SK-N-SH treated with all-trans-retinoic acid at 6 μM for 48 hours (cell line): ENCODE results near the gene ACTL6B.

Experiments
- ATAC-seq: fragments of 200-7000 bp; cut with Tn5 transposase; 3 replicates; pipeline ENCODE4 v1.9.1; 2020; ENCODE audit warnings: mild to moderate bottlenecking, moderate library complexity
- ARNTL ChIP-seq: fragments of 450-650 bp; formaldehyde crosslinking; IDR thresholded peaks from 2 replicates; pipeline ENCODE4 v1.5.0; 2020; ENCODE audit warnings: low read depth, mild to moderate bottlenecking, moderate library complexity, borderline replicate concordance
- BACH2 ChIP-seq: fragments of 250-450 bp; sonication (Bioruptor Pico); IDR thresholded peaks from 2 replicates; pipeline ENCODE4 v1.9.0; 2021; ENCODE audit warnings: mild to moderate bottlenecking, borderline replicate concordance
- CSDC2 ChIP-seq: fragments of 250-450 bp; sonication (Bioruptor Pico); IDR thresholded peaks from 2 replicates; pipeline ENCODE4 v1.5.0; 2020; ENCODE audit warnings: mild to moderate bottlenecking, moderate library complexity
- CSRNP3 ChIP-seq: fragments of 250-450 bp; sonication (Bioruptor Pico); IDR thresholded peaks from 2 replicates; pipeline ENCODE4 v1.5.1; 2021; ENCODE audit warnings: mild to moderate bottlenecking, moderate library complexity
- ESRRG ChIP-seq: fragments of 250-450 bp; sonication (Bioruptor Pico); IDR thresholded peaks from 2 replicates; pipeline ENCODE4 v1.6.1; 2021; ENCODE audit warnings: mild to moderate bottlenecking
- GLIS3 ChIP-seq: fragments of 250-450 bp; sonication (Bioruptor Pico); IDR thresholded peaks from 2 replicates; pipeline ENCODE4 v1.5.0; 2020; ENCODE audit warnings: mild to moderate bottlenecking, moderate library complexity
- ISL1 ChIP-seq: fragments of 250-450 bp; sonication (Bioruptor Pico); IDR thresholded peaks from 2 replicates; pipeline ENCODE4 v2.1.2; 2022; ENCODE audit warnings: mild to moderate bottlenecking, moderate library complexity
- POU6F1 ChIP-seq: fragments of 250-450 bp; sonication (Bioruptor Pico); IDR thresholded peaks from 2 replicates; pipeline ENCODE4 v1.8.0; 2021; ENCODE audit warnings: low read depth, mild to moderate bottlenecking, moderate library complexity, borderline replicate concordance
- PPARA ChIP-seq: fragments of 250-450 bp; sonication (Bioruptor Pico); IDR thresholded peaks from 2 replicates; pipeline ENCODE4 v1.5.0; 2020; ENCODE audit warnings: mild to moderate bottlenecking, borderline replicate concordance
- RARB ChIP-seq: fragments of 250-450 bp; sonication (Bioruptor Pico); IDR thresholded peaks from 2 replicates; pipeline ENCODE4 v1.8.0; 2021; ENCODE audit warnings: mild to moderate bottlenecking, moderate library complexity
- TCF4 ChIP-seq: fragments of 250-450 bp; sonication (Bioruptor Pico); IDR thresholded peaks from 2 replicates; pipeline ENCODE4 v1.8.0; 2021; ENCODE audit warnings: mild to moderate bottlenecking, moderate library complexity, borderline replicate concordance
- TOX ChIP-seq: fragments of 250-450 bp; sonication (Bioruptor Pico); IDR thresholded peaks from 2 replicates; pipeline ENCODE4 v1.8.0; 2021; ENCODE audit warnings: mild to moderate bottlenecking, moderate library complexity, borderline replicate concordance
- TSHZ2 ChIP-seq: fragments of 250-450 bp; sonication (Bioruptor Pico); IDR thresholded peaks from 2 replicates; pipeline ENCODE4 v1.5.0; 2020; ENCODE audit warnings: mild to moderate bottlenecking, moderate library complexity
- ZFP3 ChIP-seq: fragments of 250-450 bp; sonication (Bioruptor Pico); IDR thresholded peaks from 2 replicates; pipeline ENCODE4 v1.5.0; 2020; ENCODE audit warnings: mild to moderate bottlenecking, moderate library complexity
- ZNF565 ChIP-seq: fragments of 450-650 bp; formaldehyde crosslinking; conservative IDR thresholded peaks from 2 replicates; pipeline ENCODE4 v1.5.0; 2020; ENCODE audit warnings: low read depth, mild to moderate bottlenecking, moderate library complexity
- ZNF70 ChIP-seq: fragments of 450-650 bp; formaldehyde crosslinking; IDR thresholded peaks from 2 replicates; pipeline ENCODE4 v1.5.0; 2020; ENCODE audit warnings: mild to moderate bottlenecking, moderate library complexity
- ZNF8 ChIP-seq: fragments of 450-650 bp; formaldehyde crosslinking; IDR thresholded peaks from 2 replicates; pipeline ENCODE4 v1.5.0; 2020; ENCODE audit warnings: mild to moderate bottlenecking, moderate library complexity
- TF ChIP-seq, protein P1 (sequence below): fragments of 250-450 bp; sonication (Bioruptor Pico); IDR thresholded peaks from 2 replicates; pipeline ENCODE4 v1.5.1; 2020; ENCODE audit warnings: low read depth, mild to moderate bottlenecking, moderate library complexity
- TF ChIP-seq, protein P2 (sequence below): fragments of 250-450 bp; sonication (Bioruptor Pico); IDR thresholded peaks from 2 replicates; pipeline ENCODE4 v1.8.0; 2020; ENCODE audit warnings: mild to moderate bottlenecking, moderate library complexity, borderline replicate concordance

Gene ACTL6B

DNA sequence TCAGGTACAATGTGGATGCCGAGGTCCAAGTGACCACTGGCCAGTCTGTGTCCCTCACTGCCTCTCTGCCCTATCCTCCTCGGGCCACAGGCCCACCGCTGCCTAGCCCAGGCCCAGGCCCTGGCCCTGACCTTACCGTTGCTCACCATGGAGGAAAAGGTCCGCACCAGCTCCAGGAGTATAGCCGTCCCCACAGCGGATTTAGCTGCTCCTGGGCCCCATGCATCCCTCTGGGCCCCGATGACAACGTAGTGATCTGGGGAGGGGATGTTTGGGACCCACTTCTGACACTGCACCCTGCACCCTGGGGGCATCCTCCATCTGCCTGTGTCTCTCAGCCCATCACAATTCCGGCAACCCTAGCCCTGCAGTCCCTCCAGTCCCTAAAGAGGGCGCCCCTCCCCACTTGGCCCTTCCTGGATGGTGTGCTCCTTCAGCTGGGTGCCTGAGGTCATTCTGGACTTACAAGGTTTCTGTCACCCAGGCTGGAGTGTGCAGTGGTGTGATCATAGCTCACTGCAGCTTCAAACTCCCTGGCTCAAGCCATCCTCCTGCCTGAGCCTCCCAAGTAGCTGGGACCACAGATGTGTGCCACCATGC, 27.0 kb downstream of the ACTL6B start:
- no peak for TF ChIP-seq TOX
- TF ChIP-seq, protein P1, sequence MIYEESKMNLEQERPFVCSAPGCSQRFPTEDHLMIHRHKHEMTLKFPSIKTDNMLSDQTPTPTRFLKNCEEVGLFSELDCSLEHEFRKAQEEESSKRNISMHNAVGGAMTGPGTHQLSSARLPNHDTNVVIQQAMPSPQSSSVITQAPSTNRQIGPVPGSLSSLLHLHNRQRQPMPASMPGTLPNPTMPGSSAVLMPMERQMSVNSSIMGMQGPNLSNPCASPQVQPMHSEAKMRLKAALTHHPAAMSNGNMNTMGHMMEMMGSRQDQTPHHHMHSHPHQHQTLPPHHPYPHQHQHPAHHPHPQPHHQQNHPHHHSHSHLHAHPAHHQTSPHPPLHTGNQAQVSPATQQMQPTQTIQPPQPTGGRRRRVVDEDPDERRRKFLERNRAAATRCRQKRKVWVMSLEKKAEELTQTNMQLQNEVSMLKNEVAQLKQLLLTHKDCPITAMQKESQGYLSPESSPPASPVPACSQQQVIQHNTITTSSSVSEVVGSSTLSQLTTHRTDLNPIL: no peak
- TF ChIP-seq BACH2 (CRISPR knock-in tag): no peak
- TF ChIP-seq TSHZ2 (CRISPR knock-in tag): no peak
- no peak for TF ChIP-seq ARNTL
- TF ChIP-seq ISL1 (CRISPR knock-in tag): no peak
- TF ChIP-seq, protein P2, sequence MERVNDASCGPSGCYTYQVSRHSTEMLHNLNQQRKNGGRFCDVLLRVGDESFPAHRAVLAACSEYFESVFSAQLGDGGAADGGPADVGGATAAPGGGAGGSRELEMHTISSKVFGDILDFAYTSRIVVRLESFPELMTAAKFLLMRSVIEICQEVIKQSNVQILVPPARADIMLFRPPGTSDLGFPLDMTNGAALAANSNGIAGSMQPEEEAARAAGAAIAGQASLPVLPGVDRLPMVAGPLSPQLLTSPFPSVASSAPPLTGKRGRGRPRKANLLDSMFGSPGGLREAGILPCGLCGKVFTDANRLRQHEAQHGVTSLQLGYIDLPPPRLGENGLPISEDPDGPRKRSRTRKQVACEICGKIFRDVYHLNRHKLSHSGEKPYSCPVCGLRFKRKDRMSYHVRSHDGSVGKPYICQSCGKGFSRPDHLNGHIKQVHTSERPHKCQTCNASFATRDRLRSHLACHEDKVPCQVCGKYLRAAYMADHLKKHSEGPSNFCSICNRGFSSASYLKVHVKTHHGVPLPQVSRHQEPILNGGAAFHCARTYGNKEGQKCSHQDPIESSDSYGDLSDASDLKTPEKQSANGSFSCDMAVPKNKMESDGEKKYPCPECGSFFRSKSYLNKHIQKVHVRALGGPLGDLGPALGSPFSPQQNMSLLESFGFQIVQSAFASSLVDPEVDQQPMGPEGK (CRISPR knock-in tag): no peak
- no peak for TF ChIP-seq ZNF565 (CRISPR knock-in tag)
- no peak for TF ChIP-seq PPARA (CRISPR knock-in tag)
- TF ChIP-seq ZFP3 (CRISPR knock-in tag): no peak
- ATAC-seq: peak; percentile 20

GRCh38 chr7:100627238-100627549, 29.1 kb downstream of the ACTL6B start:
- no peak for ATAC-seq
- TF ChIP-seq PPARA (CRISPR knock-in tag) (no peak), POU6F1 (CRISPR knock-in tag) (no peak), TCF4 (CRISPR knock-in tag) (no peak), ISL1 (CRISPR knock-in tag) (no peak), ESRRG (CRISPR knock-in tag) (no peak), ZNF565 (CRISPR knock-in tag) (no peak)

DNA sequence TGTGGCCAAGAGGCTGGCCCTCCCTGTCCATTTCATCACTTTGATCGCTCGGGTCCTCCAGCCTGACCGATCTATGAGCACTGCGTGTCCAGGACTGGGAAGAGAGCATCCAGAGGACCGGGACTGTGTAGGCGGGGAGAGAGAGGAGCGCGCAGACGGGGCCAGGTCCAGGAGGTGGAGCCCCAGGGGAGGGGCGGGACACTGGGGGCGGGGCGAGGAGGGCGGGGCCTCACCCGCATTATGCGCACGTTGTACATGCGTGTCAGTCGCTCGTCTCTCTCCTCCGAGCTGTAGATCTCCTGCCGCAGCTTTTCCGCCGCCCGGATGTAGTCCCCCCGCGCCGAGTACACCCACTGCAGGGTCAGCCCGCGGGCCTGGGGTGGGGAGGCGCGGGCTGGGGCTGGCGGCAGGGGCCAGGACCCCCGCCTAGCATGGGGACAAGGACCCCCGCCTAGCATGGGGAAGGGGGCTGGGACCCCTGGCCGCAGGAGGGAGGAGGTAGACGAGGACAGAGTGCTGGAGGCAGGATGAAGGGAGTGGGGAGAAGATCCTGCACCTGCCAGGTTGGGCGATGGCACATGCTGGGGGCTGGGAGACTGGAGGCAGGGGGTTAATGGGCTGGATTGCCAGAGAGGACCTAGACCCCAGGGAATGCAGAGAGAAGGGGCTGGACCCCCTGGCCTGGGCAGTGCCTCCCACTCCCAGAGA, 29.6 kb downstream of the ACTL6B start:
- TF ChIP-seq, protein P2 (CRISPR knock-in tag): no peak
- TF ChIP-seq POU6F1 (CRISPR knock-in tag) (no peak), ZNF70 (no peak), ZNF8 (CRISPR knock-in tag) (no peak), RARB (CRISPR knock-in tag) (no peak), CSDC2 (no peak), CSRNP3 (CRISPR knock-in tag) (no peak), GLIS3 (no peak), TOX (no peak), PPARA (CRISPR knock-in tag) (no peak), ESRRG (CRISPR knock-in tag) (no peak), BACH2 (CRISPR knock-in tag) (no peak), ZNF565 (CRISPR knock-in tag) (no peak)
- TF ChIP-seq, protein P1: no peak
- ATAC-seq: peak; percentile 98
